H1 (cell line): Measurements from ENCODE around the gene ARL2BP. TPM values are rescaled to one million over a fixed set of nuclear protein-coding genes. Genes with fewer than 3 reads are reported as not detected.
A peak's percentile ranks its signal among the peaks of the same experiment; 100 is the strongest.

Source experiments
- CTCF ChIA-PET: fragments of 300-600 bp; sonication (Branson Sonifier 250); formaldehyde crosslinking; loops from one replicate; lab custom pipeline; 2021; ENCODE audit not compliant: partially characterized antibody; lab: Charles Lee
- POLR2A ChIA-PET: fragments of 300-600 bp; sonication (Branson Sonifier 250); formaldehyde crosslinking; loops from one replicate; lab custom pipeline; 2021; ENCODE audit warnings: inconsistent platforms; ENCODE audit not compliant: partially characterized antibody; lab: Charles Lee
- DNase-seq, 2 experiments: peaks; one replicate each; pipeline versions ENCODE4 v3.0.0 to v3.0.0-alpha.2; 2010 to 2022; ENCODE audit warnings: low spot score in 2 of 2, low read depth in 1 of 2, mixed read lengths in 1 of 2
- FAIRE-seq: peaks from 2 replicates; lab custom pipeline; 2011; peaks lifted over from hg19 to GRCh38; lab: Jason Lieb, UNC
- H2AFZ ChIP-seq: 2 replicates; pipeline ENCODE4 v1.8.1; 2012; ENCODE audit warnings: low read length, inconsistent platforms
- H2AK5ac ChIP-seq: 2 replicates; pipeline ENCODE4 v1.6.1; 2013; ENCODE audit warnings: low read depth, low read length
- H2BK120ac ChIP-seq: replicated peaks from 2 replicates; pipeline ENCODE3; 2013; ENCODE audit warnings: low read depth, low read length, inconsistent platforms
- H2BK12ac ChIP-seq: 2 replicates; pipeline ENCODE4 v1.6.1; 2013; ENCODE audit warnings: low read depth, low read length
- H2BK15ac ChIP-seq: 2 replicates; pipeline ENCODE4 v1.6.1; 2013; ENCODE audit warnings: low read length
- H2BK20ac ChIP-seq: 2 replicates; pipeline ENCODE4 v1.6.1; 2013; ENCODE audit warnings: low read length
- H2BK5ac ChIP-seq: 2 replicates; pipeline ENCODE4 v1.6.1; 2013; ENCODE audit warnings: low read depth, low read length
- H3K14ac ChIP-seq: 2 replicates; pipeline ENCODE4 v1.6.1; 2013; ENCODE audit warnings: inconsistent platforms; ENCODE audit not compliant: insufficient read length
- H3K18ac ChIP-seq: 2 replicates; pipeline ENCODE4 v1.6.1; 2013; ENCODE audit warnings: low read length; ENCODE audit errors: extremely low read depth
- H3K23ac ChIP-seq: 2 replicates; pipeline ENCODE4 v1.6.1; 2013; ENCODE audit warnings: inconsistent platforms; ENCODE audit not compliant: insufficient read length
- H3K23me2 ChIP-seq: 2 replicates; pipeline ENCODE4 v1.6.1; 2013; ENCODE audit warnings: low read depth, low read length
- H3K27ac ChIP-seq: 2 replicates; pipeline ENCODE4 v1.6.1; 2011; ENCODE audit warnings: low read depth, low read length, inconsistent platforms
- H3K27me3 ChIP-seq, 4 experiments: replicated peaks in 1 of 4; 1 replicate in 1 of 4; 2 replicates in 3 of 4; pipeline versions ENCODE4 v1.6.1 to v1.8.1; 2011 to 2013; ENCODE audit warnings: low read length in 3 of 4, mild to moderate bottlenecking in 3 of 4, inconsistent platforms in 2 of 4, mixed read lengths in 2 of 4, moderate library complexity in 1 of 4; ENCODE audit not compliant: control insufficient read depth in 3 of 4, insufficient read depth in 3 of 4; ENCODE audit errors: extremely low read depth in 1 of 4
- H3K36me3 ChIP-seq, 4 experiments: 2 replicates each; pipeline versions ENCODE4 v1.6.1 to v1.8.1; 2011 to 2013; ENCODE audit warnings: mild to moderate bottlenecking in 4 of 4, low read length in 3 of 4, moderate library complexity in 2 of 4, control low read depth in 1 of 4, inconsistent platforms in 1 of 4; ENCODE audit not compliant: insufficient read depth in 4 of 4, control insufficient read depth in 2 of 4
- H3K4ac ChIP-seq: replicated peaks from 2 replicates; pipeline ENCODE3; 2013; ENCODE audit warnings: low read length, low read depth, mixed read lengths, inconsistent platforms; ENCODE audit not compliant: insufficient read length
- H3K4me1 ChIP-seq, 4 experiments: replicated peaks in 1 of 4; 1 replicate in 1 of 4; 2 replicates in 3 of 4; pipeline versions ENCODE4 v1.6.1 to v1.8.1; 2011 to 2013; ENCODE audit warnings: low read length in 3 of 4, inconsistent platforms in 2 of 4, mixed read lengths in 1 of 4; ENCODE audit not compliant: insufficient read depth in 4 of 4, control insufficient read depth in 3 of 4
- H3K4me2 ChIP-seq, 2 experiments: 2 replicates each; pipeline versions ENCODE4 v1.6.1 to v1.8.1; 2011 to 2013; ENCODE audit warnings: low read depth in 2 of 2, low read length in 2 of 2, control low read depth in 1 of 2, inconsistent platforms in 1 of 2, mild to moderate bottlenecking in 1 of 2; ENCODE audit not compliant: insufficient read depth in 1 of 2
- H3K4me3 ChIP-seq, 4 experiments: fragments of 200-600, 300-600 bp in 1 of 4; sonication (generic), shearing (Covaris generic), sonication (Bioruptor Twin) in 1 of 4; 2 replicates each; pipeline versions ENCODE4 v1.5.1 to v1.8.1; 2011 to 2016; ENCODE audit warnings: low read length in 4 of 4, low read depth in 3 of 4, control low read depth in 2 of 4, inconsistent platforms in 2 of 4, mild to moderate bottlenecking in 2 of 4, mixed read lengths in 1 of 4, moderate library complexity in 1 of 4; ENCODE audit not compliant: insufficient read depth in 2 of 4; ENCODE audit errors: extremely low read depth in 1 of 4
- H3K56ac ChIP-seq: replicated peaks from 2 replicates; pipeline ENCODE3; 2013; ENCODE audit warnings: low read depth, mild to moderate bottlenecking, mixed read lengths, low read length, inconsistent platforms; ENCODE audit not compliant: insufficient read length
- H3K79me1 ChIP-seq: 2 replicates; pipeline ENCODE4 v1.6.1; 2013; ENCODE audit warnings: low read depth, low read length, control low read depth
- H3K79me2 ChIP-seq, 2 experiments: 2 replicates each; pipeline versions ENCODE4 v1.6.1 to v1.8.1; 2012 to 2013; ENCODE audit warnings: low read length in 2 of 2, mild to moderate bottlenecking in 2 of 2, inconsistent platforms in 1 of 2; ENCODE audit not compliant: insufficient read depth in 2 of 2, control insufficient read depth in 1 of 2
- H3K9ac ChIP-seq, 4 experiments: replicated peaks in 1 of 4; 1 replicate in 1 of 4; 2 replicates in 3 of 4; pipeline versions ENCODE4 v1.6.1 to v1.8.1; 2011 to 2013; ENCODE audit warnings: low read depth in 3 of 4, low read length in 3 of 4, control low read depth in 2 of 4, mild to moderate bottlenecking in 2 of 4, moderate library complexity in 2 of 4, inconsistent platforms in 1 of 4; ENCODE audit errors: extremely low read depth in 1 of 4
- H3K9me3 ChIP-seq, 2 experiments: 2 replicates each; pipeline versions ENCODE4 v1.6.1 to v1.8.1; 2012 to 2013; ENCODE audit warnings: mild to moderate bottlenecking in 2 of 2, moderate library complexity in 2 of 2, control low read depth in 1 of 2, inconsistent platforms in 1 of 2, low read depth in 1 of 2, low read length in 1 of 2, mixed read lengths in 1 of 2; ENCODE audit not compliant: insufficient read depth in 2 of 2
- H4K20me1 ChIP-seq, 2 experiments: replicated peaks in 1 of 2; 2 replicates each; pipeline versions ENCODE3 to v1.8.1; 2011 to 2013; ENCODE audit warnings: inconsistent platforms in 2 of 2, low read length in 2 of 2, mild to moderate bottlenecking in 1 of 2; ENCODE audit not compliant: insufficient read depth in 2 of 2, control insufficient read depth in 1 of 2
- H4K5ac ChIP-seq: 2 replicates; pipeline ENCODE4 v1.6.1; 2013; ENCODE audit warnings: low read length, low read depth, mixed read lengths, inconsistent platforms; ENCODE audit not compliant: insufficient read length
- H4K8ac ChIP-seq: 2 replicates; pipeline ENCODE4 v1.8.0; 2013; ENCODE audit warnings: mild to moderate bottlenecking, moderate library complexity, low read length, inconsistent platforms; ENCODE audit not compliant: insufficient read depth; ENCODE audit errors: extremely low read depth
- H4K91ac ChIP-seq: replicated peaks from 2 replicates; pipeline ENCODE3; 2013; ENCODE audit warnings: low read length, mixed read lengths, inconsistent platforms; ENCODE audit not compliant: insufficient read length
- WGBS, 2 experiments: shearing (Covaris generic) in 1 of 2; methylation state at CpG; one replicate each; pipeline versions ENCODE4 v1.1.6 to v1.1.7; 2013 to 2015; ENCODE audit warnings: low lambda C conversion rate in 2 of 2, mixed read lengths in 2 of 2, inconsistent platforms in 1 of 2, low coverage in 1 of 2, missing lambda C conversion rate in 1 of 2; ENCODE audit not compliant: insufficient replicate concordance in 2 of 2, insufficient coverage in 1 of 2, insufficient read length in 1 of 2; ENCODE audit errors: extremely low coverage in 1 of 2, missing lambda C conversion rate in 1 of 2; 5-methylcytosine and 5-hydroxymethylcytosine counted together
- polyA plus RNA-seq, 7 experiments: library from polyadenylated mRNA; depleted of rRNA in 3 of 7; stranded (reverse) in 5 of 7; unstranded in 2 of 7; fragments of >200 nt in 5 of 7; fragments of 200-250 nt in 2 of 7; gene quantifications; 1 replicate in 5 of 7; 2 replicates in 1 of 7; 4 replicates in 1 of 7; pipeline versions ENCODE4 v1.2.1 to v1.2.3, GENCODE V29; 2011 to 2013; ENCODE audit warnings: missing spikeins in 2 of 7, mixed read lengths in 2 of 7
- total RNA-seq: library from RNA; stranded (reverse); fragmentation: NEBNext Ultra II Directional; extraction: Animal tissue kit (Norgen Biotek cat#: 25700); gene quantifications from 2 replicates; pipeline ENCODE4 v1.2.1, GENCODE V29; 2021

ARL2BP gene
- total and polyA plus RNA-seq, 2 of the 8 experiments (the other 6 are each of a cell fraction or from before 2014, with no cell fraction given) = 13.6 to 18.3 TPM

DNA sequence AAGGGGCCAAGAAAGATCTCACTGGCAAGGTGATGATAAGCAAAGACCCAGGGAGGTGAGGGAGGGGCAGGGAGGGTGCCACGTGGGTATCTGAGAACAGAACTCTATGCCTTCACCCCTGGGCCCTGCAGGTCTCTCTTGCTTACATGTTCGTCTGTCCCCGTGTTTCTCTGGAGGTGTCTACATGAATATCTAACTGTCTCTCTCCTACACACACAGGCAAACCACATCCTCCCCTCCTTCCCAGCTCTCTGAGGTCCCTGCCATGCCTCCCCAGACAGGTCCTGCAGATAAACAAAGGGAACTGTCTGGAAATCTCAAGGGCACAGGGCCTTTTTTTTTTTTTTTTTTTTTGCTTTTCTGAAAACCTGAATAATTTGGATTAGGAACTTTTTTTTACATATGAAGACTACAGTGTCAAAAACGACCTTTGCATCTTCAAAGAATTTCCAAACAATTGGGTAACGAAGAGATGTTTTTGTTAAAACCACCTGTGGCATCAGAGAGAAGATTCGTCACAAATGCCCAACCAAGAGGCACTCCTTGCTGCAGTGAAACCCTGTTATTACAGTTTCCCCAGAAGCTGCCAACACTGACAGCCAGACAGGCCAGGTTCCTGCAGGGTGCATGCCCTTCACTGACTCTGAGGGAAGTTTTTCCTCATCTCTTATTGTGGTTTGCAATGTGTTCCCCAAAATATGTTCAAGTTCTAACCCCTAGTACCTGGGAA is 21.6 kb downstream of the ARL2BP start:
- H3K9ac ChIP-seq = no peak overlapping the region
- H2BK5ac ChIP-seq = no peak overlapping the region
- no peaks in the 10 kb centered on the region for H3K36me3 ChIP-seq
- H4K91ac ChIP-seq = no peak overlapping the region
- H3K9me3 ChIP-seq = no peaks in the 10 kb centered on the region
- H2AFZ ChIP-seq = no peak overlapping the region
- no peak overlapping the region for H2AK5ac ChIP-seq
- no peak overlapping the region for H3K14ac ChIP-seq
- 0 out of 2 replicates have a peak overlapping the region, but pooled peaks have one; percentile 53 for H2BK15ac ChIP-seq
- H2BK120ac ChIP-seq = no peak overlapping the region
- H3K27ac ChIP-seq = no peak overlapping the region
- H3K4me2 ChIP-seq = no peak overlapping the region
- no peaks in the 10 kb centered on the region for H3K79me2 ChIP-seq
- H2BK12ac ChIP-seq = no peak overlapping the region
- no peaks in the 10 kb centered on the region for H3K27me3 ChIP-seq
- H3K18ac ChIP-seq = no peak overlapping the region
- FAIRE-seq = no peak
- no peak for DNase-seq
- no peak overlapping the region for H3K56ac ChIP-seq
- H4K20me1 ChIP-seq = no peaks in the 10 kb centered on the region
- ChIA-PET CTCF (no interaction called here), POLR2A (interaction anchor here (1.2 kb wide), 1 partner anchor 115 kb away, joined by 3 read pairs; no protein-coding TSS in a partner anchor)
- no peaks in the 10 kb centered on the region for H3K79me1 ChIP-seq
- no peak overlapping the region for H3K4me3 ChIP-seq
- no peaks in the 10 kb centered on the region for H3K23me2 ChIP-seq
- no peak overlapping the region for H3K4ac ChIP-seq
- H3K4me1 ChIP-seq = peaks cover 0 to 6% (median 2%) of the 10 kb centered on the region in 4 experiments; a peak in 2 of 7 replicates
- H2BK20ac ChIP-seq = no peak overlapping the region
- H3K23ac ChIP-seq = no peak overlapping the region
- no peak overlapping the region for H4K5ac ChIP-seq
- WGBS, 2 experiments = 67% methylated on average over 6 of the region's 6 CpGs; no CpG with 5 or more reads in 1 of the 2 experiments
- H4K8ac ChIP-seq = no peak overlapping the region
